NCI-H128 (cell line): ENCODE results near the gene HNRNPUL1.

Source experiments
- DNase-seq: peaks from one replicate; lab custom pipeline; 2025; ENCODE audit not compliant: unreplicated experiment; lab: John Stamatoyannopoulos, UW

Gene HNRNPUL1

GRCh38 chr19:41351339-41352245, 87.4 kb downstream of the HNRNPUL1 start:
- no peak for DNase-seq

GRCh38 chr19:41352279-41352608, 88.1 kb downstream of the HNRNPUL1 start:
- DNase-seq, result no peak

GRCh38 chr19:41352609-41353465, 88.7 kb downstream of the HNRNPUL1 start:
- no peak for DNase-seq

GRCh38 chr19:41353466-41354342, 89.5 kb downstream of the HNRNPUL1 start, which contains the start of gene TGFB1:
TGFB1 (minus strand) TSS chr19:41353922; CDS start chr19:41353044, 878 bp downstream.
- no peak for DNase-seq

GRCh38 chr19:41354343-41354953, 90.3 kb downstream of the HNRNPUL1 start:
- no peak for DNase-seq

- no peak for DNase-seq
Observed at GRCh38 chr19:41355035-41355434, 90.9 kb downstream of the HNRNPUL1 start.

GRCh38 chr19:41355802-41356201, 91.6 kb downstream of the HNRNPUL1 start:
- DNase-seq, result no peak

GRCh38 chr19:41356984-41357739, 93.0 kb downstream of the HNRNPUL1 start:
- DNase-seq, result no peak
